GM20000 (cell line): Measurements from ENCODE around the gene CD160.

Experiments used
- DNase-seq: peaks from one replicate; pipeline ENCODE4 v3.0.0; 2012; ENCODE audit warnings: low spot score
- TF ChIP-seq, protein P1 (sequence below): IDR thresholded peaks from 2 replicates; pipeline ENCODE4 v1.5.1; 2012; ENCODE audit warnings: mild to moderate bottlenecking, control low read depth; ENCODE audit errors: extremely low read depth, missing control alignments

CD160 gene

DNA sequence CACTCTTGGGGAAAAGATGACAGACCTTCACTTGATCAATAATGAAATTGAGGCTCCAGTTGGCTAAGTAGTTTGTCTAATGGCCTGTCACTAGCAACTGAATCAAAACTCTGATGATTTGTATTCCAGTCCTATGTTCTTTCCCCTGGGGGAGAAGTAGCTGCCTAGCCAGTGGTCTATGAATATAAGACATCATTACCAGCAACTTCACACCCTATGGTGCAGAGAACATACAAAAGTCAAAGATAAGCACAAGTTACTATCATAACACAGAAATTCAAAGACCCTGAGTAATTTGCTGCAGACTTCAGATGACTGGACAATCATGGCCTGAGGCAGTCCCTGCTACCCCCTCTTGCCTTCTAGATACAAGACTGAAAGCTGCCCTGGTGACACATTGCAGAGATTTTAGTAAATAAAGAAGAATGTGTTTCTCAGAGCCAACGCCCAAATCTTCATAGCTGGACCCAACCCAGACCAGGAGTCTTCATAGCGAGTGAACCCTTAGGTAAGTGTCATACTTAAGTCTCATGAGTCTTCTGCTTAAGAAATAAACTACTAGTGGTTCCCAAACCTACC is 13.1 kb upstream of the CD160 start:
- TF ChIP-seq, protein P1, sequence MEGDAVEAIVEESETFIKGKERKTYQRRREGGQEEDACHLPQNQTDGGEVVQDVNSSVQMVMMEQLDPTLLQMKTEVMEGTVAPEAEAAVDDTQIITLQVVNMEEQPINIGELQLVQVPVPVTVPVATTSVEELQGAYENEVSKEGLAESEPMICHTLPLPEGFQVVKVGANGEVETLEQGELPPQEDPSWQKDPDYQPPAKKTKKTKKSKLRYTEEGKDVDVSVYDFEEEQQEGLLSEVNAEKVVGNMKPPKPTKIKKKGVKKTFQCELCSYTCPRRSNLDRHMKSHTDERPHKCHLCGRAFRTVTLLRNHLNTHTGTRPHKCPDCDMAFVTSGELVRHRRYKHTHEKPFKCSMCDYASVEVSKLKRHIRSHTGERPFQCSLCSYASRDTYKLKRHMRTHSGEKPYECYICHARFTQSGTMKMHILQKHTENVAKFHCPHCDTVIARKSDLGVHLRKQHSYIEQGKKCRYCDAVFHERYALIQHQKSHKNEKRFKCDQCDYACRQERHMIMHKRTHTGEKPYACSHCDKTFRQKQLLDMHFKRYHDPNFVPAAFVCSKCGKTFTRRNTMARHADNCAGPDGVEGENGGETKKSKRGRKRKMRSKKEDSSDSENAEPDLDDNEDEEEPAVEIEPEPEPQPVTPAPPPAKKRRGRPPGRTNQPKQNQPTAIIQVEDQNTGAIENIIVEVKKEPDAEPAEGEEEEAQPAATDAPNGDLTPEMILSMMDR: no peak
- no peak for DNase-seq

GRCh38 chr1:145707183-145707867 is 12.0 kb upstream of the CD160 start, which contains the start of gene PDZK1:
Gene PDZK1, minus strand, starts transcription at chr1:145707368. Its CDS starts 19,347 bp downstream, at chr1:145688021.
- TF ChIP-seq, protein P1: no peak
- no peak for DNase-seq

DNA sequence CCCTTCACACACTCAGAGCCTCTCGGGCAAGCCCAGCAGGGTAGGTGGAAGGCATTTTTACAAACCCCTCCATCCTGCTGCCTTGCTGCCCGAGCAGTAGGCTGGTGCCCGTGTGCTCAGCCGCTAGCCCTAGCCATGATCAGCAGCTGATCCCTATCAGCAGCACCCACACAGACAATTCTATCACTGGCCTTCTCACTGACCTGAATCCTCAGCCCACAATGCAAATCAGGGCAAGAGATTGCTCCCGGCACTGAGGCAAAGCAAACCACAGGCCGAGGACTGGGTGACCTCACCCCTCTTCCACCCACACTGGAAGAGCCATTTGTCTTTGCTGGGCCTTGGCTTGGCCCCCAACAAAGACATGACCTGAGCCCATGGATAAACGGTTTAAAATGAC is 11.2 kb upstream of the CD160 start:
- peak; percentile 39 for DNase-seq
- TF ChIP-seq, protein P1: no peak

- TF ChIP-seq, protein P1: no peak
- no peak for DNase-seq
Observed at GRCh38 chr1:145710291-145711027, 8.8 kb upstream of the CD160 start.

DNA sequence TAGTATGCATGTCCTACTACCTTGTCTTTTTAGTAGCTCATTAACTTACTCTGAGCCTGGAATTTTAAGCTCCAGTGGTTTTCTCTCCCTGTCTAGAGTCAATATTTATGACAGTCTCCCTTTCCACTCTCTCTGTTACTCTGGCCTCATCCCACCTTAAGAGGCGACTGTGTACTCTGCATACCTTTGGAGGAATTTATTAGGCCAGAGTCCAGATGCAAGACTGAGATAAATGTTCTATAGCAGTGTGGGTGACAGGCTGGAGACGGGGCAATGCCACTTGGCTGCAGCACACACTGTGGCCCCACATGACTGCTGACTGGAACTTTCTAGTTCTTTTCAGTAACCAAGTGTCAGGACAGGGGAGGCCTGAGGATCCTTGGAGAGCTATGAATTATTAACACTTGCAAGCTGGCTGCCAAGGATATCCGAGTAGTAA is 8.1 kb upstream of the CD160 start:
- TF ChIP-seq, protein P1: no peak
- no peak for DNase-seq

DNA sequence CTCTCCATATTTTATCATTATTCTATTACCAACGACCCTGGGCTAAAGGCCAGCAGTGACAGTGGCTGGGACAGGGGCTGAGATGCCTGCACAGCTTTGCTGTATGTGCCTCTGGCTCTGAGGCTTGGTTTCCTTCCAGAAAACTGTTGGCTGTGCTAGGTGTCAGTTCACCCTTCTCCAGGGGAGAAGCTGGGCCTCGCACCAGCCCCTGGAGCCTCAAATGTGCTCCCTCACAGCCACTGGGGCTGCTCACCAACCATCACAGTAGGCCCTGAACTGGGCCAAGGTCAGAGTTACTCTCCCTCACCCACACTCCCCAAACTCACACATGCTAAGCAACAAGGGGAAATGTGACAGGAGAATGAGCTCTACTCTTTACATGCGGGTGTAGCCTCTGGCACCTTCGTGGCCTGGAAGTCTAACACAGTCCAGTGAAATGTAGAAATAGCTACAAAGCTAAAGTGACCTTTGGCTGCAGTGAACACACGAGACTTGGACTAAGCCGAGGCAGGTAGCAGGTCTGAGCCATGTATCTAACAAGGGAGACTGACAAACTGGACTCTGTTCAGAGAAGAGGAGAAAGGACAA is 4.7 kb upstream of the CD160 start:
- no peak for DNase-seq
- TF ChIP-seq, protein P1: no peak

DNA sequence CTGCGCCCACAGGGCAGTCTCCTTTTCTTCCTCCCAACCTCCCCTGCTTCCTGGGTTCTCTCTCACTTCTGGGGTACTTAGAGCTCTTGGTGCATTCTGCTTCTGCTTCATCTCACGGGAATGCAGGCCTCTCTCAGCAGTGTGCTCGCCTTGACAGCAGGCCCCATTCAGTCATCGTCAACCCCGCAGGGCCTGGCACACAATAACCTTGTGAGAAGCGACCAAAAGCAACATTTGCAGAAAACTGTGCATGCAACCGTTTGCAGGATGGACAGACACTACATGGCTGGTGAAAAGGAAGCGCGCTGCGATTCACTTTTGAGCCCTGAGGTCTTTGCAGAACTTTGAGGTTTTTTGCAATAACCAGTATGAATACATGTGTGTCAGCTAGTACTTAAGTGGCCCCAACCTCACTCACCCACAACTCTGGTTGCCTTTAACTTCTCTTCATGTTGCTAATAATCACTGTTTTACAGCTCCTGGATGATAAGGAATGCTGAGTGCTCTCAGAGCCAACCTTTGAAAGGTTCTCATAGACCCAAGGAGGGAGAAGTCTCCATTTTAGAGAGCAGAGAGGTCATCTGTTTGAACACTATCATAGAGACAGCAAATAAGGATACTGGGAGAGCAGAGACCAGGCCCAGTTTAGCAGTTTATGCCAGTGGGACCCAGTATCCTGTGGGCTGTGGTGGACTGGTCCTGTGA is 2.5 kb upstream of the CD160 start:
- no peak for DNase-seq
- TF ChIP-seq, protein P1: no peak
